Endothelial cell of umbilical vein (primary cell): ENCODE measurements around the gene COPS6. TPM values are rescaled to one million over a fixed set of nuclear protein-coding genes. Genes with fewer than 3 reads are reported as not detected.

Experiments
- BruUV-seq: library from RNA; stranded (reverse); fragments of 400-500 nt; replicated peaks from 2 replicates; lab custom pipeline; 2021; lab: Mats Ljungman, UMichigan
- CTCF ChIA-PET: fragments of 300-600, 350-600 bp; sonication (Branson Sonifier 250); formaldehyde crosslinking; loops from one replicate; lab custom pipeline; 2021; ENCODE audit warnings: antibody characterized with exemption, inconsistent platforms; lab: Charles Lee
- POLR2A ChIA-PET: fragments of 300-600, 350-600 bp; sonication (Branson Sonifier 250); formaldehyde crosslinking; loops from one replicate; lab custom pipeline; 2021; ENCODE audit warnings: antibody characterized with exemption, inconsistent platforms; lab: Charles Lee
- DNase-seq: peaks from one replicate; pipeline ENCODE4 v3.0.0-alpha.2; 2011; ENCODE audit warnings: low read depth, low spot score
- FAIRE-seq: peaks from 2 replicates; lab custom pipeline; 2011; peaks lifted over from hg19 to GRCh38; lab: Jason Lieb, UNC
- H2AFZ ChIP-seq: 2 replicates; pipeline ENCODE4 v1.6.0; 2012; ENCODE audit warnings: low read depth, low read length, control low read depth, inconsistent platforms
- H3K27ac ChIP-seq: 2 replicates; pipeline ENCODE4 v1.5.1; 2011; ENCODE audit warnings: low read depth, mild to moderate bottlenecking, control low read depth, low read length, moderate library complexity; ENCODE audit not compliant: insufficient read depth
- H3K27me3 ChIP-seq, 2 experiments: 2 replicates each; pipeline versions ENCODE4 v1.6.0 to v1.6.1; 2011; ENCODE audit warnings: low read length in 2 of 2, mixed read lengths in 1 of 2; ENCODE audit not compliant: control insufficient read depth in 2 of 2, insufficient read depth in 2 of 2
- H3K36me3 ChIP-seq, 2 experiments: 2 replicates in 1 of 2; 3 replicates in 1 of 2; pipeline ENCODE4 v1.5.1; 2011; ENCODE audit warnings: low read length in 2 of 2, mild to moderate bottlenecking in 1 of 2, moderate library complexity in 1 of 2; ENCODE audit not compliant: control insufficient read depth in 2 of 2, insufficient read depth in 2 of 2; ENCODE audit errors: extremely low read depth in 1 of 2
- H3K4me1 ChIP-seq: 3 replicates; pipeline ENCODE4 v1.5.1; 2011; ENCODE audit warnings: mild to moderate bottlenecking, low read length; ENCODE audit not compliant: control insufficient read depth, insufficient read depth; ENCODE audit errors: extremely low read depth
- H3K4me2 ChIP-seq: 2 replicates; pipeline ENCODE4 v1.6.1; 2011; ENCODE audit warnings: low read length, control low read depth, mixed read lengths; ENCODE audit not compliant: insufficient read depth
- H3K4me3 ChIP-seq, 3 experiments: fragments of 200-600 bp in 1 of 3; sonication (generic), shearing (Covaris generic) in 1 of 3; replicated peaks in 1 of 3; 2 replicates each; pipeline ENCODE4 v1.5.1; 2011 to 2016; ENCODE audit warnings: control low read depth in 3 of 3, low read length in 3 of 3, mild to moderate bottlenecking in 2 of 3, inconsistent platforms in 1 of 3, low read depth in 1 of 3, moderate library complexity in 1 of 3; ENCODE audit not compliant: insufficient read depth in 1 of 3
- H3K79me2 ChIP-seq: 2 replicates; pipeline ENCODE4 v1.6.0; 2012; ENCODE audit warnings: low read length, inconsistent platforms; ENCODE audit not compliant: control insufficient read depth, insufficient read depth
- H3K9ac ChIP-seq: replicated peaks from 2 replicates; pipeline ENCODE3; 2011; ENCODE audit warnings: low read length, control low read depth; ENCODE audit not compliant: insufficient read depth; ENCODE audit errors: extremely low read depth
- H3K9me1 ChIP-seq: replicated peaks from 3 replicates; pipeline ENCODE4 v1.6.0; 2011; ENCODE audit warnings: mild to moderate bottlenecking, low read length; ENCODE audit not compliant: control insufficient read depth, insufficient read depth; ENCODE audit errors: extremely low read depth
- H3K9me3 ChIP-seq: replicated peaks from 2 replicates; pipeline ENCODE4 v1.5.1; 2012; ENCODE audit warnings: low read length, inconsistent platforms; ENCODE audit not compliant: control insufficient read depth, insufficient read depth
- H4K20me1 ChIP-seq: replicated peaks from 2 replicates; pipeline ENCODE3; 2011; ENCODE audit warnings: mild to moderate bottlenecking, low read length; ENCODE audit not compliant: control insufficient read depth, insufficient read depth; ENCODE audit errors: extremely low read depth
- CTCF ChIP-seq, 2 donors: IDR thresholded peaks; 1 replicate in 1 of 2; 2 replicates in 1 of 2; pipeline ENCODE4 v1.5.1; 2011; ENCODE audit warnings: low read length in 2 of 2, mild to moderate bottlenecking in 2 of 2, moderate library complexity in 2 of 2, control low read depth in 1 of 2, inconsistent platforms in 1 of 2, low read depth in 1 of 2; ENCODE audit not compliant: insufficient read depth in 1 of 2; ENCODE audit errors: extremely low read depth in 1 of 2
- EZH2 ChIP-seq: IDR thresholded peaks from 2 replicates; pipeline ENCODE4 v1.6.1; 2012; ENCODE audit warnings: borderline replicate concordance, low read depth, mild to moderate bottlenecking, moderate library complexity, low read length, inconsistent platforms; ENCODE audit not compliant: severe bottlenecking
- FOS ChIP-seq: IDR thresholded peaks from 2 replicates; pipeline ENCODE4 v1.6.1; 2011; ENCODE audit warnings: mild to moderate bottlenecking, low read length, moderate library complexity, borderline replicate concordance; ENCODE audit not compliant: insufficient read depth
- GATA2 ChIP-seq: IDR thresholded peaks from 2 replicates; pipeline ENCODE4 v1.7.0; 2011; ENCODE audit warnings: low read depth, mild to moderate bottlenecking, moderate library complexity, mixed read lengths, low read length; ENCODE audit not compliant: insufficient read length, insufficient read depth
- JUN ChIP-seq: IDR thresholded peaks from 2 replicates; pipeline ENCODE4 v1.6.1; 2011; ENCODE audit warnings: borderline replicate concordance, low read depth; ENCODE audit not compliant: insufficient read length, insufficient read depth
- MAX ChIP-seq: IDR thresholded peaks from 2 replicates; pipeline ENCODE4 v1.6.1; 2011; ENCODE audit not compliant: insufficient read depth, insufficient read length
- MYC ChIP-seq: IDR thresholded peaks from one replicate; pipeline ENCODE4 v1.6.1; 2011; ENCODE audit warnings: mild to moderate bottlenecking, low read depth, low read length
- POLR2A ChIP-seq: IDR thresholded peaks from 2 replicates; pipeline ENCODE4 v1.6.1; 2012; ENCODE audit warnings: low read depth, mild to moderate bottlenecking, control low read depth, low read length
- POLR2AphosphoS5 ChIP-seq: IDR thresholded peaks from 2 replicates; pipeline ENCODE4 v1.6.1; 2012; ENCODE audit warnings: low read depth, mild to moderate bottlenecking, control low read depth, low read length, moderate library complexity; ENCODE audit not compliant: insufficient read depth
- dilution Hi-C: fragments of 300-500 bp; cut with MboI; formaldehyde crosslinking; loops from one replicate; pipeline ENCODE4 v1.15.0; 2019; ENCODE audit warnings: low sequenced_read_pairs; ENCODE audit not compliant: extremely low pct_ligation_motif_present
- intact Hi-C: fragments of 100-400 bp; cut with micrococcal nuclease; formaldehyde crosslinking; loops from one replicate; pipeline ENCODE4 v1.10.0; 2022
- polyA plus RNA-seq, 4 experiments: library from polyadenylated mRNA; depleted of rRNA in 3 of 4; stranded (reverse) in 3 of 4; unstranded in 1 of 4; fragments of >200 nt; gene quantifications; 2 replicates each; pipeline versions ENCODE4 v1.2.1 to v1.2.3, GENCODE V29; 2011 to 2012; ENCODE audit warnings: missing spikeins in 1 of 4
- total RNA-seq: library from RNA; stranded (reverse); gene quantifications from 2 replicates; pipeline ENCODE4 v1.2.3, GENCODE V29; 2021

COPS6 gene
- total and polyA plus RNA-seq, 2 donors (not counting 3 experiments of a cell fraction or from before 2014, with no cell fraction given) = 188 to 251 TPM

GRCh38 chr7:100095704-100096103, 6.9 kb downstream of the COPS6 start:
- Histone ChIP-seq H3K27me3 (no peaks in the 10 kb centered on the region), H2AFZ (no peak overlapping the region), H3K4me2 (no peak overlapping the region), H3K4me1 (peaks cover 21% of the 10 kb centered on the region), H3K4me3 (no peak overlapping the region), H3K9me1 (no peaks in the 10 kb centered on the region), H3K79me2 (peaks cover 41% of the 10 kb centered on the region), H4K20me1 (no peaks in the 10 kb centered on the region), H3K27ac (no peak overlapping the region), H3K9me3 (no peaks in the 10 kb centered on the region), H3K9ac (no peak overlapping the region), H3K36me3 (peaks cover 55 to 57% of the 10 kb centered on the region in 2 experiments)
- no peak for TF ChIP-seq MAX
- TF ChIP-seq EZH2 = no peak
- no TSS peak for BruUV-seq
- DNase-seq = no peak
- ChIA-PET POLR2A (no interaction called here), CTCF (no interaction called here)
- dilution Hi-C loops (no loop called here), intact Hi-C loops (no loop called here)
- FAIRE-seq = no peak

GRCh38 chr7:100098913-100099312, 10.1 kb downstream of the COPS6 start:
- POLR2A ChIA-PET = interaction anchor here (1.0 kb wide), 1 partner anchor 9 kb away, joined by 3 read pairs; no protein-coding TSS in a partner anchor
- Histone ChIP-seq H3K9me3 (no peaks in the 10 kb centered on the region), H3K79me2 (peaks cover 44% of the 10 kb centered on the region), H3K4me2 (peak overlapping the region; percentile 94), H3K9me1 (no peaks in the 10 kb centered on the region), H3K27me3 (no peaks in the 10 kb centered on the region), H3K27ac (no peak overlapping the region), H4K20me1 (no peaks in the 10 kb centered on the region), H2AFZ (no peak overlapping the region), H3K36me3 (peaks cover 34 to 39% of the 10 kb centered on the region in 2 experiments), H3K4me1 (peaks cover 18% of the 10 kb centered on the region), H3K4me3 (peak overlapping the region in 2 of 3 experiments; percentile 75 to 96), H3K9ac (peak overlapping the region; percentile 92)
- intact Hi-C loops (no loop called here), dilution Hi-C loops (no loop called here)
- TF ChIP-seq JUN (no peak), POLR2A (no peak), EZH2 (no peak), FOS (no peak), GATA2 (no peak), MYC (no peak), POLR2AphosphoS5 (no peak), CTCF (IDR thresholded peaks at IDR 0.05; ENCODE audit: extremely low read depth in 1 of 2, insufficient read depth in 1 of 2, low read depth in 1 of 2, low read length in 2 of 2) (no peak), MAX (no peak)
- no peak for DNase-seq
- CTCF ChIA-PET = interaction anchor here (1.1 to 1.3 kb wide), 2 partner anchors 17 to 32 kb away, joined by 3 to 5 read pairs; no protein-coding TSS in a partner anchor
- BruUV-seq = TSS peak; percentile 25
- no peak for FAIRE-seq
